Glomerular visceral epithelial cell (primary cell): ENCODE results near the gene RBMY1F.
"Not testable (repeated sequence)": the region's sequence is repeated elsewhere in the genome, so short reads cannot be mapped to it uniquely, and the experiment has no call there.

Experiments used
- DNase-seq: peaks from one replicate; pipeline ENCODE4 v3.0.0-alpha.2; 2016; ENCODE audit errors: extremely low spot score

RBMY1F gene

DNA sequence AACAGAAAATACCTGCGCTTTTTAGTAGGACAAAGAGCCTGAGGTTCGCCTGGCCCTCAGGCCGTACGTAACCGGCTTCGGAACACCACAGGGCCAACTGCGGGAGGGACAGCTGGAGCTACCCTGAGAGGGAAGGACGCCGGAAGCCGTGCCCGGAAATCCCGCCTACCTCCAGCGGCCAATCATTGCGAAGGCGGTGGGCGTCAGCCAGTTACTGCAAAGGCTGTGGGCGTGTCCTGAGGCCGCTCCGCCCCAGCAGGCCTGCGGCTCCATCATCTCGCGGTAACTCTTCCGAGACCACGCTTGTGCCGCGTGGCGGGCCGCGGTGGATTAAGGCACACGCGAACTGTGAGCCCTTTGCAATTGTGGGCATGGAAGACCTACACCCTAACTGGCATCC, at the start of gene RBMY1F:
RBMY1F (minus strand) TSS at position 101 of the 400 bp plus-strand sequence. CDS start 1,954 bp downstream, outside the sequence.
- DNase-seq, result not testable (repeated sequence)

DNA sequence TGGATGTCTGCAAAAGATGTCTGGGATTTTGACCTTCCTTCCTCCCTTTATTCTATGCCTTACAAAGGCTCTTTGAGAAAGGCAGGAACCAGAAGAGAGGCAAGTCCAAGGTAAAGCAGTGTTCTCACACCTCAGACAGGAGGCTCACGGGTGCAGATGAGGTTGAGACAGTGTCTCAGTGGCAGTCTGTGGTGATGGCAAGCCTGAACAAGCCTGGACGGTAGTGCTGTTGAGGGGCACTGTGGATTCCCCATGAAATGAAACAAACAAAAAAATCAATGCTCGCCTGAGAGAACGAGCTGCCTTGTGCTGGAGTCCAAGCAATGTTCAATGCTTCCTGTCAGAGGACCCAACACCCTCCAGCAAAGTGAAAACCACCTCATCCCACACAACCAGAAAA, 31.6 kb downstream of the RBMY1F start:
- not testable (repeated sequence) for DNase-seq

DNA sequence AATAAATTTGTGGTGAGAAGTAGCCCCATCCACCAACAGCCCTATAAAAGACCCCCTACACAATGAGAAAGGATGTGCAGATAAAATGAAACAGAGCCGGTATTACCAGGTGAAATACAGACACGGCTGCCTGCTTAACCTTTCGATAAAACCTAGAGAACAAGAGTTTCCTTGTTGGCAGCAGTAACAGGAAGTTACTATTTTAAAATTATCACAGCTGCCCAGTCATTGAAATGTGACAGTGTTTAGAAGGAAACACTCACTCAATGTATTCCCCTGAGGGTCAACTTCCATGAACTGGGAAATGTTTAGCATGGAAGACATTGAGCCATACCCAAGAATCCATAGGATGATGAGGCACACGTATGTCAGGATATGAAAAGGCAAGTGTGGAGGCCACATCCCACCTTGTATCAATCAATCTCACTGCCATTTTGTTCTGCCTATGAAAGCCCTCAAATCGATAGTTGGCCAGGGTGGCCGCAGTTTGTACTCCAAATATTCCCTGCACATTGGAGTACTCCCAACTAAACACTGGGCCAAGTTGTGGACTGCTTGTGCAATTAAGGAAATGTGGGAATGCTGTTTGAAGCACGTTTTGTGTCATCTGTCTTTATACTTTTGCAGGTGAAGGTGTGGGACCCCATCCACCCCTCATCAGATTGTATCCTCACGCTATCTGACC, 41.6 kb downstream of the RBMY1F start:
- DNase-seq, result not testable (repeated sequence)

GRCh38 chrY:22134719-22135118, 48.0 kb downstream of the RBMY1F start:
- DNase-seq, result not testable (repeated sequence)

- DNase-seq, result not testable (repeated sequence)
Measured at GRCh38 chrY:22130494-22130893, 52.2 kb downstream of the RBMY1F start.
